Measurements from ENCODE around the gene UBQLNL.

The UBQLNL gene

GRCh38 chr11:5508605-5509004 lies 7.9 kb downstream of the UBQLNL start:
- H3K9me3 ChIP-seq (ENCODE audit: control insufficient read depth, low read length): no peaks in the 10 kb centered on the region
- no peaks in the 10 kb centered on the region for H3K36me3 ChIP-seq (ENCODE audit: control insufficient read depth, insufficient read depth, low read length)
- no peaks in the 10 kb centered on the region for H3K4me1 ChIP-seq (ENCODE audit: control insufficient read depth, insufficient read depth, low read length)
- no peak overlapping the region for H3K4me3 ChIP-seq (ENCODE audit: insufficient read depth, low read depth, low read length)
- no peak overlapping the region for H3K27ac ChIP-seq (ENCODE audit: insufficient read depth, low read depth, low read length, poor library complexity, severe bottlenecking)
- 95 to 96% methylated on average over 8 of the region's 8 CpGs for WGBS, 2 experiments
- H3K27me3 ChIP-seq (ENCODE audit: control insufficient read depth, insufficient read depth, low read length, poor library complexity, severe bottlenecking): no peaks in the 10 kb centered on the region

- H3K27me3 ChIP-seq (ENCODE audit: control insufficient read depth, insufficient read depth, low read length, poor library complexity, severe bottlenecking): no peaks in the 10 kb centered on the region
- no peaks in the 10 kb centered on the region for H3K4me1 ChIP-seq (ENCODE audit: control insufficient read depth, insufficient read depth, low read length)
- WGBS, 2 experiments: 95 to 96% methylated on average over 6 of the region's 6 CpGs
- H3K4me3 ChIP-seq (ENCODE audit: insufficient read depth, low read depth, low read length): no peak overlapping the region
- no peaks in the 10 kb centered on the region for H3K36me3 ChIP-seq (ENCODE audit: control insufficient read depth, insufficient read depth, low read length)
- no peaks in the 10 kb centered on the region for H3K9me3 ChIP-seq (ENCODE audit: control insufficient read depth, low read length)
- H3K27ac ChIP-seq (ENCODE audit: insufficient read depth, low read depth, low read length, poor library complexity, severe bottlenecking): no peak overlapping the region
These were observed 8.6 kb downstream of the UBQLNL start for GRCh38 chr11:5507933-5508305.

DNA sequence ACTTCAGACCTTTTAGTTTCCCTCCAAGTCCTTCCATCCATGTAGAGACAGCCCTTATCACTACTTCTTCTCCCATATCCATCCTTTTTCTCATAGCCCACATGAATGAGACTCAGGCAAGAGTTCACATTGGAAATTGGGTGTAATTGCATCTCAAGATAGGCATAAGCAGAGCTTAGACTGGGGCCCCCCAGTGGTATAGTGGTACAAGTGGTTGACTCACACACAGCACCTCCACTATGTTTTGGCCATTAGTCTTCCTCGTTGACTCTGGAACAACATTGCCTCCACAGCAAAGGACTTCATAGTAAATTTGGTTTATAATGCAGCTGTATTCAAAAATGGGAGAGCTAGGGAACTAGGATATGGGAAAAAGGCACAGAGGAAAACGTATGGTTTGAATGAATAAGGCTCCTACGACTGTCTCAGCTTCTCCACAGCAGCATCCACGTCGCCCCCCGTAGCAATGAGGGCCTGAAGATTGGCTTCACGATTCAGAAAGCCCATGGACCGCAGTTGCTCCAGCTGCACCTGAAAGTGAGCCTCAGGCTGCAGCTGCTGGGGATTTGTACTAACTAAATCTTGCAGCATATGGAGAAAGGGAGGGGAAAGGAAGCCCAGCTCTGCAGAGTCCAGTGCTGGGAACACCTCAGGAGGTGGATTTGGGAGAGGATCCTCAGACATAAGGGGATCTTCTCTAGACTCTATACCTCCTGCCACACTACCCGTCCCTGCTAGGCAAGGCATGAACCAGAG lies 9.1 kb downstream of the UBQLNL start:
- no peak overlapping the region for H3K27ac ChIP-seq (ENCODE audit: insufficient read depth, low read depth, low read length, poor library complexity, severe bottlenecking)
- no peaks in the 10 kb centered on the region for H3K27me3 ChIP-seq (ENCODE audit: control insufficient read depth, insufficient read depth, low read length, poor library complexity, severe bottlenecking)
- no peaks in the 10 kb centered on the region for H3K4me1 ChIP-seq (ENCODE audit: control insufficient read depth, insufficient read depth, low read length)
- H3K36me3 ChIP-seq (ENCODE audit: control insufficient read depth, insufficient read depth, low read length): no peaks in the 10 kb centered on the region
- H3K4me3 ChIP-seq (ENCODE audit: insufficient read depth, low read depth, low read length): no peak overlapping the region
- H3K9me3 ChIP-seq (ENCODE audit: control insufficient read depth, low read length): no peaks in the 10 kb centered on the region
- WGBS, 2 experiments: 93 to 94% methylated on average over 9 of the region's 9 CpGs

GRCh38 chr11:5505363-5506048 lies 11.0 kb downstream of the UBQLNL start:
- 93 to 96% methylated on average over 9 of the region's 9 CpGs for WGBS, 2 experiments
- no peak overlapping the region for H3K4me3 ChIP-seq (ENCODE audit: insufficient read depth, low read depth, low read length)
- H3K9me3 ChIP-seq (ENCODE audit: control insufficient read depth, low read length): no peaks in the 10 kb centered on the region
- H3K27ac ChIP-seq (ENCODE audit: insufficient read depth, low read depth, low read length, poor library complexity, severe bottlenecking): no peak overlapping the region
- H3K27me3 ChIP-seq (ENCODE audit: control insufficient read depth, insufficient read depth, low read length, poor library complexity, severe bottlenecking): no peaks in the 10 kb centered on the region
- no peaks in the 10 kb centered on the region for H3K4me1 ChIP-seq (ENCODE audit: control insufficient read depth, insufficient read depth, low read length)
- no peaks in the 10 kb centered on the region for H3K36me3 ChIP-seq (ENCODE audit: control insufficient read depth, insufficient read depth, low read length)

GRCh38 chr11:5504403-5504921 lies 12.0 kb downstream of the UBQLNL start:
- no peaks in the 10 kb centered on the region for H3K4me1 ChIP-seq (ENCODE audit: control insufficient read depth, insufficient read depth, low read length)
- H3K36me3 ChIP-seq (ENCODE audit: control insufficient read depth, insufficient read depth, low read length): no peaks in the 10 kb centered on the region
- no peaks in the 10 kb centered on the region for H3K9me3 ChIP-seq (ENCODE audit: control insufficient read depth, low read length)
- H3K27me3 ChIP-seq (ENCODE audit: control insufficient read depth, insufficient read depth, low read length, poor library complexity, severe bottlenecking): no peaks in the 10 kb centered on the region
- no peak overlapping the region for H3K27ac ChIP-seq (ENCODE audit: insufficient read depth, low read depth, low read length, poor library complexity, severe bottlenecking)
- 93 to 94% methylated on average over 2 of the region's 2 CpGs for WGBS, 2 experiments
- no peak overlapping the region for H3K4me3 ChIP-seq (ENCODE audit: insufficient read depth, low read depth, low read length)

DNA sequence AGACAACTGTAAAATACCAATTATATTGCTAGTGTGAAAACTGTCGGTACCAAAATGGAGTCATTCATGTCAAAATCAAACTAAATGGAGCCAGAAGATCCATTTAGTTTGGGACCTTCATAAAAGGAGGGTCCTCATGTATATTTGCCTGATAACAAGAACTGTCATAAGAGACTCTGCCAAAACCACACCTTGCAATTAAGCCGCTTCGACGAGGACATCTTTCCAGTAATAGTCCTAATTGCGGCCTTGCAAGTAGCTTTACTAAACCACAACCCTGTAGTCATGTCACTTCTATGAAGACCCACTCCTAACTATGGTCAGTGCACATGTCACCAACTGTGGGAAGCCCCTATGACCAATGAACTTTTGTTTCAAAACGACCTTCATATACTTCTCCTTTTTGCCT lies 16.1 kb downstream of the UBQLNL start:
- 86 to 92% methylated on average over 6 of the region's 6 CpGs for WGBS, 2 experiments

GRCh38 chr11:5499671-5500070 lies 16.8 kb downstream of the UBQLNL start:
- no peaks in the 10 kb centered on the region for H3K4me1 ChIP-seq (ENCODE audit: control insufficient read depth, insufficient read depth, low read length)
- no peak overlapping the region for H3K4me3 ChIP-seq (ENCODE audit: insufficient read depth, low read depth, low read length)
- H3K27me3 ChIP-seq (ENCODE audit: control insufficient read depth, insufficient read depth, low read length, poor library complexity, severe bottlenecking): no peaks in the 10 kb centered on the region
- no peaks in the 10 kb centered on the region for H3K36me3 ChIP-seq (ENCODE audit: control insufficient read depth, insufficient read depth, low read length)
- H3K27ac ChIP-seq (ENCODE audit: insufficient read depth, low read depth, low read length, poor library complexity, severe bottlenecking): no peak overlapping the region
- no peaks in the 10 kb centered on the region for H3K9me3 ChIP-seq (ENCODE audit: control insufficient read depth, low read length)
- WGBS, 2 experiments: 82 to 96% methylated on average over 2 of the region's 2 CpGs

More for the DNA sequence above, 16.1 kb downstream of the UBQLNL start:
- H3K27ac ChIP-seq (ENCODE audit: insufficient read depth, low read depth, low read length, poor library complexity, severe bottlenecking): no peak overlapping the region
- H3K4me3 ChIP-seq (ENCODE audit: insufficient read depth, low read depth, low read length): no peak overlapping the region
- H3K36me3 ChIP-seq (ENCODE audit: control insufficient read depth, insufficient read depth, low read length): no peaks in the 10 kb centered on the region
- H3K9me3 ChIP-seq (ENCODE audit: control insufficient read depth, low read length): no peaks in the 10 kb centered on the region
- no peaks in the 10 kb centered on the region for H3K4me1 ChIP-seq (ENCODE audit: control insufficient read depth, insufficient read depth, low read length)
- H3K27me3 ChIP-seq (ENCODE audit: control insufficient read depth, insufficient read depth, low read length, poor library complexity, severe bottlenecking): no peaks in the 10 kb centered on the region

DNA sequence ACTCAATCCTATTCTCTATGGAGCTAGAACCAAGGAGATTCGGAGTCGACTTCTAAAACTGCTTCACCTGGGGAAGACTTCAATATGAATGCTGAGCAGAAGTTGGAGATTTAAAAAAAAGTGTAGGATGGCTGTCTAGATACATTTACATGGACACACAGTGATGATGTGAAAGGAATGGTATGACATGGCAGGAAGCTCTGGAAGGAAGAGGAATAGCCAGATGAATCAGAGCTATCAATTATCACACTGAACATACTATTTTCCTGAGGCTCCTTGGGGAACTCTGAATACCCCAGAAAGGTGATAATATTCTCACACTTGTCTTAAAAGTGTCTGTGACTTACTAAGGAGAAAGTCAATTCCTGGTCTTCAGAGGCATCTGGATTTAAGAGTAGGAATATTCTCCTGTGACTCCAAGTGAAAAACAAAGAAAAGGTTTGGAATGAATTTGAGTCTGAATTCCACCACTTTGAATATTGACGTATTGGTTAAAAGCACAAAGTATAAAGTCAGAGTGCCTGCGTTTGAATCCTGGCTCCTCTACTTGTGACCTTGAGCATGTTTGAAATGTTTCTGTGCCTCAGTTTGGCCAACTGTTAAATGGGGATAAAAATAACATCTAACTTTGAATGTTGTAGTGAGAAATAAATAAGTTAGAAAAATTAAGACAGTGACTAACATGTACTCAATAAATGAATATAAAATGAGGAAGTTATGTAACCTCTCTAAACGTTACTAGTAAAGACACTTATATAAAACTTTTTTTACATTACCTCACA lies 26.7 kb downstream of the UBQLNL start:
- 69 to 74% methylated on average over 4 of the region's 5 CpGs for WGBS, 2 experiments
- H3K9me3 ChIP-seq (ENCODE audit: control insufficient read depth, low read length): no peaks in the 10 kb centered on the region
- no peak overlapping the region for H3K27ac ChIP-seq (ENCODE audit: insufficient read depth, low read depth, low read length, poor library complexity, severe bottlenecking)
- H3K4me3 ChIP-seq (ENCODE audit: insufficient read depth, low read depth, low read length): no peak overlapping the region
- H3K4me1 ChIP-seq (ENCODE audit: control insufficient read depth, insufficient read depth, low read length): peaks cover 4% of the 10 kb centered on the region
- no peaks in the 10 kb centered on the region for H3K36me3 ChIP-seq (ENCODE audit: control insufficient read depth, insufficient read depth, low read length)
- no peaks in the 10 kb centered on the region for H3K27me3 ChIP-seq (ENCODE audit: control insufficient read depth, insufficient read depth, low read length, poor library complexity, severe bottlenecking)

- H3K27ac ChIP-seq (ENCODE audit: insufficient read depth, low read depth, low read length, poor library complexity, severe bottlenecking): no peak overlapping the region
- H3K27me3 ChIP-seq (ENCODE audit: control insufficient read depth, insufficient read depth, low read length, poor library complexity, severe bottlenecking): no peaks in the 10 kb centered on the region
- H3K9me3 ChIP-seq (ENCODE audit: control insufficient read depth, low read length): no peaks in the 10 kb centered on the region
- peaks cover 4% of the 10 kb centered on the region for H3K4me1 ChIP-seq (ENCODE audit: control insufficient read depth, insufficient read depth, low read length)
- 90 to 94% methylated on average over 4 of the region's 4 CpGs for WGBS, 2 experiments
- H3K4me3 ChIP-seq (ENCODE audit: insufficient read depth, low read depth, low read length): no peak overlapping the region
- H3K36me3 ChIP-seq (ENCODE audit: control insufficient read depth, insufficient read depth, low read length): no peaks in the 10 kb centered on the region
These were observed 27.6 kb downstream of the UBQLNL start for GRCh38 chr11:5488798-5489399.

DNA sequence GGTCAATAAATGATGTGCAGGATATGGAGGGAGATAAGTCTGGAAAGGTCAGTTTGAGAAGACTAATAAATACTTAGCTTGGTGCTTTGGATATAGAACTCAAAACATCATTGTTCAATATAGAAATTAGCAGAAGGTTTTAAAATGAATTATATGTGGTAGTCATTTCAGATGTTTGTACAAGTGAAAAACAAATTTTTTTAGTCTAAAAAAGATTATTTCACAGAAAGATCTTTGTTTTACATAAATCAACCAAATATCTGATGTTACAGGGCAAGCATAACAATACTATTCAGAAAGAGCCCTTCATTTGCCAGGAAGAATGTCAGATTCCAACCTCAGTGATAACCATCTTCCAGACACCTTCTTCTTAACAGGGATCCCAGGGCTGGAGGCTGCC lies 28.1 kb downstream of the UBQLNL start, which contains the start of gene OR52D1:
Gene OR52D1, plus strand, starts transcription at position 301 of the 400 bp plus-strand sequence. Its CDS starts 22 bp downstream, at position 323.
- Histone ChIP-seq H3K4me1 (ENCODE audit: control insufficient read depth, insufficient read depth, low read length) (peaks cover 4% of the 10 kb centered on the region), H3K27ac (ENCODE audit: insufficient read depth, low read depth, low read length, poor library complexity, severe bottlenecking) (no peak within 1 kb of the TSS), H3K36me3 (ENCODE audit: control insufficient read depth, insufficient read depth, low read length) (no peaks in the 10 kb centered on the region), H3K27me3 (ENCODE audit: control insufficient read depth, insufficient read depth, low read length, poor library complexity, severe bottlenecking) (no peaks in the 10 kb centered on the region), H3K9me3 (ENCODE audit: control insufficient read depth, low read length) (no peaks in the 10 kb centered on the region), H3K4me3 (ENCODE audit: insufficient read depth, low read depth, low read length) (no peak within 1 kb of the TSS)

Data from ectodermal cell (in vitro differentiated cells).